Pancreas (tissue), 10 donors: ENCODE data around the gene BRD2. TPM values are rescaled to one million over a fixed set of nuclear protein-coding genes. Genes with fewer than 3 reads are reported as not detected.
"Not testable (repeated sequence)": the region's sequence is repeated elsewhere in the genome, so short reads cannot be mapped to it uniquely, and the experiment has no call there.

Source experiments
- ATAC-seq, 4 donors: fragments of 200-7000 bp; cut with Tn5 transposase; one replicate each; pipeline versions ENCODE4 v1.8.0 to v1.9.1; 2020; ENCODE audit warnings: mild to moderate bottlenecking in 4 of 4, moderate library complexity in 4 of 4
- DNase-seq, 6 donors: peaks; one replicate each; pipeline ENCODE4 v3.0.0-alpha.2; 2020
- FAIRE-seq: peaks from 2 replicates; lab custom pipeline; 2012; peaks lifted over from hg19 to GRCh38; lab: Jason Lieb, UNC
- H3K27ac ChIP-seq, 4 donors: fragments of 200-600 bp; sonication (generic); 1 replicate in 3 of 4; 2 replicates in 1 of 4; pipeline versions ENCODE4 v1.5.0 to v1.8.0; 2020
- H3K27me3 ChIP-seq, 4 donors: fragments of 200-600 bp; one replicate each; pipeline ENCODE4 v1.8.0; 2021
- H3K36me3 ChIP-seq, 3 donors: fragments of 200-600 bp; sonication (generic) in 1 of 3; one replicate each; pipeline versions ENCODE4 v1.5.0 to v1.8.0; 2020 to 2021
- H3K4me1 ChIP-seq, 3 donors: fragments of 200-600 bp; one replicate each; pipeline ENCODE4 v1.8.0; 2021
- H3K4me3 ChIP-seq, 4 donors: fragments of 200-600 bp; sonication (generic) in 2 of 4; one replicate each; pipeline versions ENCODE4 v1.5.0 to v1.8.0; 2020 to 2021
- H3K9me3 ChIP-seq, 4 donors: fragments of 200-600 bp; one replicate each; pipeline ENCODE4 v1.8.0; 2021
- CTCF ChIP-seq, 4 donors: fragments of 200-600 bp; sonication (generic) in 3 of 4; IDR thresholded peaks; one replicate each; pipeline versions ENCODE4 v1.5.0 to v1.8.0; 2021; ENCODE audit warnings: antibody characterized with exemption in 4 of 4
- WGBS, 2 donors: extraction: QIAGEN DNeasy Blood & Tissue Kit; methylation state at CpG; one replicate each; pipeline ENCODE4 v1.1.7; 2013; 5-methylcytosine and 5-hydroxymethylcytosine counted together
- intact Hi-C, 3 donors: fragments of 100-400 bp; cut with DNase I; formaldehyde crosslinking; loops; one replicate each; pipeline versions ENCODE4 v1.11.1 to v1.14.2; 2022
- polyA plus RNA-seq, 2 donors: library from polyadenylated mRNA; stranded (reverse); fragments of 200-250 nt; gene quantifications; one replicate each; pipeline ENCODE4 v1.2.3, GENCODE V29; 2013
- total RNA-seq, 6 donors: library from RNA; stranded (reverse); fragmentation: NEBNext Ultra II Directional in 4 of 6; extraction: Animal tissue kit (Norgen Biotek cat#: 25700) in 4 of 6; gene quantifications; one replicate each; pipeline versions ENCODE4 v1.2.1 to v1.2.4, GENCODE V29; 2021 to 2023
- donor health status: healthy with polysubstance abuse.
- donor health status: DM: no; HTN: no; CAD: no; lungs with moderate emphysema.
- donor health status: DM: no; HTN: no; CAD: no.
- donor health status: control.
- donor health status: control.
- donor health status: Bipolar disorder and iron deficiency.
- donor health status: DM: yes; HTN: yes; CAD: no.
- donor health status: DM: no; HTN: no; CAD: no.
- donor health status: DM: no; HTN: no; CAD: no.
- donor health status: DM: yes; HTN: yes; CAD: no.

The BRD2 gene
- total and polyA plus RNA-seq, 8 donors, result 50.5 to 128 (median 88.9) TPM

DNA sequence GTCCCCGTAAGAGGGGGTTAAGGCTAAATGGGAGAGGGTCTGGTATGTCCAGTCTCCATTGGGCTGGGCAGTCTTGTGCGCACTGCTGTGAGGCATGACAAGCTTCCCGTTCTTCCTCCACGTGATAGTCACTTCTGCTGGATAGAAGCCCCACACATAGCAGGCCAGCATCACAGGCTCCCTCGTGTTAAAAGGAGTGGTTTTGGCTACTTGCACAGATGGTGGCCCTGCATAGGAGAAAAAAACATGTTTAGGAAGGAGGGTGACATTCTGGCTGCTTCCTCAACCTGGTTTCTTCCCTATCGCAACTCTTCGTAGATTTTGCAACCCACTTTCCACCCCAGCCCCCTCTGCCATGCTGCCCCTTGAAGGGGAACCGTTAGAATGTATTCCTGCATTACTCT is 31.2 kb upstream of the BRD2 start:
- H3K4me3 ChIP-seq, result no peak overlapping the region
- H3K36me3 ChIP-seq, result no peaks in the 10 kb centered on the region
- peak overlapping the region in 1 of 4 donors; percentile 60 for H3K27ac ChIP-seq
- 66 to 69% methylated on average over 8 of the region's 8 CpGs for WGBS, 2 donors
- no peak for FAIRE-seq
- peaks cover 0 to 4% (median 0%) of the 10 kb centered on the region in 3 donors for H3K4me1 ChIP-seq
- no peak for TF ChIP-seq CTCF (IDR thresholded peaks at IDR 0.05)
- DNase-seq, result peak in 1 of 6 donors; percentile 49
- no peaks in the 10 kb centered on the region for H3K9me3 ChIP-seq
- intact Hi-C loops, result loop anchor here in 2 of 3 donors (5.0 to 10.0 kb wide), 2 partner anchors 45 to 48 kb away; no protein-coding TSS in a partner anchor
- peak in 2 of 4 donors; percentile 25 to 37 for ATAC-seq
- H3K27me3 ChIP-seq, result no peaks in the 10 kb centered on the region

GRCh38 chr6:32938494-32938893 is 29.9 kb upstream of the BRD2 start:
- Histone ChIP-seq H3K27ac (no peak overlapping the region), H3K4me3 (no peak overlapping the region), H3K27me3 (no peaks in the 10 kb centered on the region), H3K9me3 (no peaks in the 10 kb centered on the region), H3K4me1 (peaks cover 0 to 4% (median 0%) of the 10 kb centered on the region in 3 donors), H3K36me3 (no peaks in the 10 kb centered on the region)
- DNase-seq (no peak), FAIRE-seq (no peak), ATAC-seq (no peak)
- intact Hi-C loops, result loop anchor here in 2 of 3 donors (5.0 to 10.0 kb wide), 2 partner anchors 44 to 46 kb away; no protein-coding TSS in a partner anchor
- TF ChIP-seq CTCF (IDR thresholded peaks at IDR 0.05), result no peak
- whole genome bisulfite sequencing, 2 donors, result 74 to 85% methylated on average over 7 of the region's 7 CpGs

DNA sequence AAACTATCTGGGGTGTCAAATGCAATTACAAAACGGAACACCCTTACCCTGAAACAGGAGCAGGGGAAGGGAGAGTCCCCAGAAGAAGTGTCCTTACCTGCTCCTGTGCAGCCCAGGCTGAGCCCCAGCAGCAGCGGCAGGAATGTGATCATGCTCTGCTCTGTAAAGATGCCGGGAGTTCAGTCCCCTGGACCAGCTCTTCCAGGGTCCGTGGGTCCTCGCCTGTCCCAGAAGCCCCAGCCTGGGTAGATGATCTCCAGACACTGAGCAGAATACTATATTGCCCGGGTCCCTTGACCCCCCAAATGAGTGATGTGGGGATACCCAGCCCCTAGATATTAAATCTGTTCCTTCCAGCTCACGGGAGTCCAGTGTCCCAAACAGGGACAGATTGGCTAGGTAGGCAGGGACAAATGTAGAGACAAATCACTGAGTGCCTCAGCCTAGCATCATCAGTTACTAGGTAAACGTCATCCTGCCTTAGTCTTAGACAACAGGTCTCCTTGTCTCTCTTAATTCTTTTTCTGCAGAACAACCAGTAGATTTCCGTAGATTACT is 27.7 kb upstream of the BRD2 start, which contains the start of gene HLA-DMB:
HLA-DMB (minus strand) TSS at position 373 of the 558 bp plus-strand sequence; CDS start at position 152, 221 bp downstream.
- peak; percentile 93 to 99 (median 96) for ATAC-seq
- no peaks in the 10 kb centered on the region for H3K9me3 ChIP-seq
- H3K27me3 ChIP-seq, result no peaks in the 10 kb centered on the region
- no peaks in the 10 kb centered on the region for H3K36me3 ChIP-seq
- peaks cover 0 to 4% (median 0%) of the 10 kb centered on the region in 3 donors for H3K4me1 ChIP-seq
- peak; percentile 23 for FAIRE-seq
- H3K4me3 ChIP-seq, result peak within 1 kb of the TSS in 3 of 4 donors; percentile 16 to 48 (median 21)
- no peak for TF ChIP-seq CTCF (IDR thresholded peaks at IDR 0.05)
- intact Hi-C loops, result no loop called here
- DNase-seq, result peak in 3 of 6 donors; percentile 49 to 75 (median 51)
- peak within 1 kb of the TSS in 3 of 4 donors; percentile 17 to 79 (median 74) for H3K27ac ChIP-seq
- WGBS, 2 donors, result 5% methylated on average over 9 of the region's 9 CpGs

GRCh38 chr6:32941214-32941768 is 27.1 kb upstream of the BRD2 start:
- Histone ChIP-seq H3K36me3 (no peaks in the 10 kb centered on the region), H3K4me1 (peaks cover 0 to 4% (median 0%) of the 10 kb centered on the region in 3 donors), H3K27me3 (no peaks in the 10 kb centered on the region), H3K9me3 (no peaks in the 10 kb centered on the region), H3K27ac (peak overlapping the region in 3 of 4 donors; percentile 17 to 79 (median 74)), H3K4me3 (peak overlapping the region in 1 of 4 donors; percentile 48)
- DNase-seq, result no peak
- ATAC-seq, result peak in 3 of 4 donors; percentile 4 to 7 (median 6)
- TF ChIP-seq CTCF (IDR thresholded peaks at IDR 0.05), result no peak
- no peak for FAIRE-seq
- intact Hi-C loops, result no loop called here
- WGBS, 2 donors, result 66 to 74% methylated on average over 7 of the region's 7 CpGs

- FAIRE-seq, H3K27ac ChIP-seq: not testable (repeated sequence)
- 78 to 87% methylated on average over 9 of the region's 9 CpGs for WGBS, 2 donors
These were observed 25.8 kb upstream of the BRD2 start for GRCh38 chr6:32942555-32943123.

More at GRCh38 chr6:32942555-32943123, 25.8 kb upstream of the BRD2 start:
- DNase-seq, intact Hi-C loops, H3K4me3 ChIP-seq, H3K36me3 ChIP-seq, H3K4me1 ChIP-seq, H3K9me3 ChIP-seq, H3K27me3 ChIP-seq, ATAC-seq: not testable (repeated sequence)
